NK-92 (cell line): Measurements from ENCODE around the gene DHX57.

Experiments
- DNase-seq: peaks from one replicate; lab custom pipeline; 2025; ENCODE audit not compliant: unreplicated experiment; lab: John Stamatoyannopoulos, UW

DHX57 gene, protein sequence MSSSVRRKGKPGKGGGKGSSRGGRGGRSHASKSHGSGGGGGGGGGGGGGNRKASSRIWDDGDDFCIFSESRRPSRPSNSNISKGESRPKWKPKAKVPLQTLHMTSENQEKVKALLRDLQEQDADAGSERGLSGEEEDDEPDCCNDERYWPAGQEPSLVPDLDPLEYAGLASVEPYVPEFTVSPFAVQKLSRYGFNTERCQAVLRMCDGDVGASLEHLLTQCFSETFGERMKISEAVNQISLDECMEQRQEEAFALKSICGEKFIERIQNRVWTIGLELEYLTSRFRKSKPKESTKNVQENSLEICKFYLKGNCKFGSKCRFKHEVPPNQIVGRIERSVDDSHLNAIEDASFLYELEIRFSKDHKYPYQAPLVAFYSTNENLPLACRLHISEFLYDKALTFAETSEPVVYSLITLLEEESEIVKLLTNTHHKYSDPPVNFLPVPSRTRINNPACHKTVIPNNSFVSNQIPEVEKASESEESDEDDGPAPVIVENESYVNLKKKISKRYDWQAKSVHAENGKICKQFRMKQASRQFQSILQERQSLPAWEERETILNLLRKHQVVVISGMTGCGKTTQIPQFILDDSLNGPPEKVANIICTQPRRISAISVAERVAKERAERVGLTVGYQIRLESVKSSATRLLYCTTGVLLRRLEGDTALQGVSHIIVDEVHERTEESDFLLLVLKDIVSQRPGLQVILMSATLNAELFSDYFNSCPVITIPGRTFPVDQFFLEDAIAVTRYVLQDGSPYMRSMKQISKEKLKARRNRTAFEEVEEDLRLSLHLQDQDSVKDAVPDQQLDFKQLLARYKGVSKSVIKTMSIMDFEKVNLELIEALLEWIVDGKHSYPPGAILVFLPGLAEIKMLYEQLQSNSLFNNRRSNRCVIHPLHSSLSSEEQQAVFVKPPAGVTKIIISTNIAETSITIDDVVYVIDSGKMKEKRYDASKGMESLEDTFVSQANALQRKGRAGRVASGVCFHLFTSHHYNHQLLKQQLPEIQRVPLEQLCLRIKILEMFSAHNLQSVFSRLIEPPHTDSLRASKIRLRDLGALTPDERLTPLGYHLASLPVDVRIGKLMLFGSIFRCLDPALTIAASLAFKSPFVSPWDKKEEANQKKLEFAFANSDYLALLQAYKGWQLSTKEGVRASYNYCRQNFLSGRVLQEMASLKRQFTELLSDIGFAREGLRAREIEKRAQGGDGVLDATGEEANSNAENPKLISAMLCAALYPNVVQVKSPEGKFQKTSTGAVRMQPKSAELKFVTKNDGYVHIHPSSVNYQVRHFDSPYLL (N-terminal part only)

DNA sequence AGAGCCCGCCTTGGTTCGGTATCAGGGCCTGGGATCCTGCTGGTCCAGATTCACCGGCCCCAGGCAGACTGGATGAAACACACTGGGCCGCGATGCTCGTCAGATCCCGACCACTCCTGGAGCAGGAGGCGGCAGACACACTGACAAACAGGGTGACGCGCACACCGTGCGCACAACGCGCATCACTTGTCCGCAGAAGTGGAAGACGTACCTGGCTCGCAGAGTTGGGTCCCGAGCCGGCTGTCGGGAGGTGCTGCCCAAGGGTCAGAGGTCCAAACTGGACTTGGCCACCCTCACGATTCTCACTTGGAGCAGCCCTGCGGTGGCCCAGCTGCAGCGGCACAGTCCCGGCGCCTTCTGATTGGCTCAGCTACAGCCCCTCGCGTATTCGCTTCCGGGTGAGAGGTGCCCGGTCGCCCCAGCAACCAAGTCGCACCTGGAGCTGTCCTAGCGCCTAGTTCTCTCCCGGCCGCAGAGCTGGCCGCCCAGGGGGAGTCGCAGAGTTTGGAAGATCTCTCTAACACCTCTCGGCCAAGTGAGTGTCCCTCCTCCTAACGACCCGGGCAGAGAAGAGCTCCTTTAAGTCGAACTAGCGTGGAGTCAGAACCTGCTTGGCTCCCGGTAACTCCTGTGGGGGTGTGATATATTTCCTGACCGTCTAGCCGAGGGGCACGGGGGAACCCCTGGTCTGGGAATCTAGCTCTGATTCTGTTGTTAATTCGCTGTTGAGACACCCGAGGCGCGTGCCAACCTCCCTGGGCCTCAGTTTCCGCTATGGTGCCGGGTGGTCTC is at the start of gene DHX57, which contains the start of gene MORN2:
DHX57 (minus strand) TSS at position 359 of the 792 bp plus-strand sequence. CDS start 7,529 bp downstream, outside the sequence.
MORN2 (plus strand) TSS at position 401 of the 792 bp plus-strand sequence.
- DNase-seq = no peak

DNA sequence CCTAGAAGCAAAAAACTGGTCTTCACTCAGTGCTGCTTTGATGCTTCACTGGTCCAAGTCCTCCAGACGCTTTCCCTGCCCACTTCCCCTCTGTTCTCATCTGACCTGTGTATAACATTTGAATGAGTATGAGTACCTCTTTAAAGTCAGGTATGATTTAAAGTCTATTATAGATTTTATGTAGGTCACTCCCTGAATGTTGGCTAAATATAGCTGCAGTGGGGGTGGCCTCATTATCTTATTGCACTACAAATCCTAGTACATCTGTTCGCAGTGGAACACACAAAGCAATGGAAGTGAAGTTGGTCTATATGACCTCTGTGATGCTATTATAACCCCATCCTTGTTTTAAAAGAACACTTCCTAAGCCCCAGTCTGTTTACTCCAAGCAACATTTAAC is 47.2 kb upstream of the DHX57 start:
- no peak for DNase-seq

DNA sequence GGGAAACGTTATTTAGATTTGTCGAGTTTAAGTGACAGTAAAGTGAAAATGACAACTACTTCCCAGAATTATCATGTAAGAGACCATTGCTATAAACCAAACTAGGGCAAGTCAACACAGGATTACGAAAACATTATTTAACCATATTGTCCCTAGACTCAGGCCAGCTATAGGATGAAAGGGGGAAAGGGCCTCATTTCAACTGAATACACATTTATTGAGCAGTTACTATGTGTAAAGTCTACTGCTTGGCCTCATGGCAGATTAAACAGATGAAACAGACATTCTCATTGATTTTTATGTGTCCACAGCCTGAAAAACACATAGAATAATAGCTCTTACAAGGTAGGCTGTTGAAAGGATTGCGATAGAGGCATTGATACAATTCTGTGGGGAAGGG is 46.7 kb upstream of the DHX57 start:
- DNase-seq = no peak

DNA sequence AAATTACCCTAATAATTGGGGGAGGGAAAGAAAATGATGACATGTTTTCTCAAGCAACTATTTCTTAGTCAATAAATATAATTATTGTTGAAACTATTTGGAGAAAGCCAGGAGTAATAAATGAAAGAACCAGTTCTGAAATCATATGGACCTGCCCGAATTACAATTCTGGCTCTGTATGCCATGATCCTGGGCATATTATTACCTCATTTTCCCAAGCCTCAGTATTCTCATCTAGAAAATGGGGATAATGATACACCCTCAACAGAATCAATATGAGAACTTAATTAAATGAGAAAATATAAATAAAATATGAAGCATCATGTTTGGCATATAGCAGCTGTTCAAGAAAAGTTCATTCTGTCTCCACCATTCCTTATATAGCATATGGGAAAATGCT is 36.9 kb upstream of the DHX57 start:
- no peak for DNase-seq

DNA sequence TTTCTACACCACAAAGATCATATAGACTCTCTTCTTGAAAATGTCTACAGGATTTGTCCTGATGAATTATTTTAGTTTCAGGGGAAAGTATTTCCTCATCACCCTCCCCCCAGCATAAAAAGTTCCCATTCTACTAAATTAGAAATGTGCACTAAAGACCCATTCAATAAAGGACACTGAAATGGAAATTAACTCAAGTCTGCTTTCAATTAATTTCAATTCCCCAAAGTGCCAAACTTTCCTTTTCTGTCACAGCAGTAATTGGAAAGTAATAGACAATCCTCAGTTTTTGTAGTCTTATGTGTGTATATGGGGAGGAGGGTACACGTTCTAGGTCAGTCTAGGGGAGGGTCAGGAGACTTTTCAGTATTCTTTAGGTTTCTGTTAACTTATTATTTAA is 35.5 kb upstream of the DHX57 start:
- no peak for DNase-seq

DNA sequence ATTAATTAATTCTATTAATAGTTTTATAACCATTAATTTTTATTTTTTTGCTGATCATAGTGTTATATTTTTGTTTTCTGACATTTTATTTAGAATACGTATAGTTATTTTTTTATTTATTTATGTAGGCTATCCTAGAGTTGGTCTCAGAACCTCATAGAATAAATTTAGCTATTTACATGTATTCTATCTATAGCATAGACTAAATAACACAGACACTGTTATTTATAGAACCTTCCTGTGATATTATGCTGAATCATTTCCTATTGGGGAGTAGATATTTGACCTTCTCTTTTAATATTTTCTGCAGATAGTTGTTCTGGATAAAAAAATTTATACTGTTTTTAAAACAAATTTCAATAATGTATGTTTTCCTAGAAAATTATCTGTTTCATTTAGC is 34.1 kb upstream of the DHX57 start:
- DNase-seq = no peak

DNA sequence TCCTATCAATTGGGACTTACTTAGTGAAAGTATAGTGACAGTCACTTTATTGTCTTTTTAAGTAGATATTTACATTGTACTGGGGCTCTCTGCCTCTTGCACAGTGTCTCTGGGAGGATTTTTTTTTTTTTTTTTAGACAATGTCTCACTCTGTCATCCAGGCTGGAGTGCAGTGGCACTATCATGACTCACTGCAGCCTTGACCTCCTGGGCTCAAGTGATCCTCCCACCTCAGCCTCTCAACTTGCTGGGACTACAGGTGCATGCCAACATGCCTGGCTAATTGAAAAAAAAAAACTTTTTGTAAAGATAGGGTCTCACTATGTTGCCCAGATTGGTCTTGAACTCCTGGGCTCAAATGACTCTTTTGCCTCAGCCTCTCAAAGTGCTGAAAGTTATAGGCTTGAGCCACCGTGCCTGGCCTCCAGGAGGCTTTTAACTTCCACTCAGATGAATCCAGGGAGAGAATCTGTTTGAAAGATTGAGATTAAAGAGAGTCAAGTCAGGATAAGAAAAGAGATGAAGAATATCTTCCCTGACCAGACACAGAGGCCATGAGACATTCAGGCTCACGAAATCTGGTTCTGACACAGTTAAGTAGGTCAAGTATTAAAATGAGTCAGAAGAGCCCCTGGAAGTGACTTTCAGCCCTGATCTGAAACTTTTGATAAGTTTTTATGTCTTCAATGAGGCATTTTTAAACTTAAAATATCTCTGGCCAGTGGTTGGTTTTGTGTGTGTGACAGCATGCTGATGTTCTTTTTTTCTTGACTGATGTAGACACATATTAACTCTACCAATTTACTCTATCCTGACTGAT is 32.2 kb upstream of the DHX57 start:
- DNase-seq = no peak

DNA sequence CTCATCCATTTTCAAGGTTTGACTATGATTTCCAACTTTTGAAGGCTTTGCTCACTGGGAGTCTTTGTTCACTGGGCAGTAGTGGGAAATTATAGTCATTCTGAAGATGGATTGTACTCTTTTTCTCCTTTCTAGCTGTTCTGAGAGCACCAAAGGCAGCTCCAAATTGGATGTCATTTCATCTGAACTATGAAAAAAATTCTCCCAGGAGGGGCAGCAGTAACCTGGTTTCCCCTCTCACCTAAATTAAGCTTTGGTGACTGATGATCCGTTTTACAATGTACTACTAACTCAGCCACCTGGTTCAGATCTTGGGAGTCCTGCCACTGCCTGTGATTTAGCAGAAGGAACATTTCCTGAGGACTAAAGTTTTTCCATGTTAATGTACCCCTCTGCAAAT is 31.5 kb upstream of the DHX57 start:
- DNase-seq = no peak

DNA sequence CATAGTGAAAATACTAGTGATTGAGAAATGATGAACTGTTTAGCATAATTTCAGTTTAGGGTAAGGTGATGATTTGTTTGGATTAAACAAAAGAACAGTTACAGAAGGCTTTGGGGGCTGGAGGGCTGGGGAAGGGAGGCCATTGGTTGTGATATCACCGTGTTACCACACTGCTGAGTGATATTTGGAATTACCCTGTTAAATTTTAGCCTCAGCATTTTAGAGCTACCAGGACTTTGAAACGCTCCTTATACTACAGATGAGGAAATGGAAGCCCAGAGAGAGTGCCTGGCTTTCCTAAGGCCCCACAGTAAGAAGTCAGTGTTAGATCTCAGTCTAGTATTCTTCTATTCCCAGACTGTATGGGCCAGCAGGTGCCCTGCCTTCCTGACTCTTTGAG is 29.5 kb upstream of the DHX57 start:
- no peak for DNase-seq

DNA sequence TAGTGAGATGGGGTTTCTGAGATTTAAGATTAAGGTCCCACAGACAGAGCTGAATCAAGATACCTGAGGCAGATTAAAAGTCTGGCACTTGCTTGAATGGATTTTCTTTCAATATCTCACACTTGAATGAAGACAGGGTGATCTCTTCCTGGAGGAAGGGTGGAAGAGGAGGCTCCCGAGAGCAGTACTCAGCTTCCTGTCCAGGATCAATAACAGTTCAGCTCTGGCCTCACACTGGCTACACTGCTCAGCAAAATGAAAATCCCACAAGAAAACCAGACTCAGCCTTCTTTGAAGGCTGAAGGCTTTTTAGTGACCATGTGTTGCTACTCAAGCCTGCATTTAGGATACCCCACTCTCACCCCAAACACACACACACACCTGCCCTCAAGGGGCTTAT is 25.0 kb upstream of the DHX57 start:
- DNase-seq = no peak

DNA sequence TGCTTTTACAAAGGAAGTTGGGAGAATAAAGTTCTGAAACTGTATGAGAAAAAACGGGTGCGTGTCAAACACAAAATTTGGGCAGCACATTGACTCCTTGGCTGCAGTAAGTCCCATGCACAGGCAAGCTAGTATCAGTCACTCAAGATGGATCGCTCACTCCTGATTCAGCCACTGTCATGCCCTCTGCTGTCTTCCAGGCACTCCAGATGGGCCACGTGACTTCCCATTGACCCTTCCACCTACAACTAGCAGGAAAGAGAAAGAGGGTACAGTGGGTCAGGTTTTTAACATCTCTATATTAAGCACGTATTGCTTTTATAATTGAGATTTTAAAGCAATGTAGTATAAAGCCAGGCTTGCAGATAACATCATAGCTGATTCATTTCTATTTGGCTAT is 22.5 kb upstream of the DHX57 start:
- DNase-seq = no peak

DNA sequence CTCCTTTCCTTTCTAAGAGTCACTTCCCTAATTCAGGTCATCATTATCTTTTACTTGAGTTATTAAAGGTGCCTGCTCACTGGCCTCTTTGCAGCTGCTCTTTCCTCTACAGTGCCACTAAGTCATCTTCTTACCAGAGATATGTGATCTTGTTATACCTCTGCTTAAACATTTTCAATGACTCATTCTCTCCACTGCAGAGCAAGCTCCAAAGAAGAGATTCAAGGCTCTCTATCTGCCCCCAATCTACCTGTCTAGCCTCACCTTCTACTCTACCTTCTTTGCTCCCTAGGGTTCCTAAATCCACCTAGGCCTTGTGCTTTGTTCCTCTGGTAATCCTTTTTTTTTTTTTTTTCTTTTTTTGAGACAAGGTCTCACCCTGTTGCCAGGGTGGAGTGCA is 17.1 kb upstream of the DHX57 start:
- DNase-seq = no peak

DNA sequence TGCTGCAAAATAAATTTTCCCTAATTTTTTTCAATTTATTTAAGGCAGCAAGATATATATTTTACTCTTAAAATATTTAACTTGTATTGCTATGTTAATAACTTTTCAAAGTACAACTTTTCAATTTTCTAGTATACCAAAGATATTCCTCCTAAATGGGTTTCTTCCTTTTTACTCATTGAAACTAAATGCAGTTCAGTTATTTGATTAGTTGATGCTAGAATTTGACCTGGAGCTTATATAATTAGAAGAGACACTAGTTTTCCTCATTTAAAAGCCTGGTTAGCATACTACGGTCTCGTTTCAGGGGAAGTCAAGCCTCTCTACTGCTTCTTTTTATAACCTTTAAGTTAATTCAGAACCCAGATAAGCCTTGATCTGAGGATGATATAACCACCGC is 13.8 kb upstream of the DHX57 start, which contains the start of gene ARHGEF33:
ARHGEF33 (plus strand) TSS at position 301 of the 400 bp plus-strand sequence. CDS start 29,573 bp downstream, outside the sequence.
- DNase-seq = no peak

DNA sequence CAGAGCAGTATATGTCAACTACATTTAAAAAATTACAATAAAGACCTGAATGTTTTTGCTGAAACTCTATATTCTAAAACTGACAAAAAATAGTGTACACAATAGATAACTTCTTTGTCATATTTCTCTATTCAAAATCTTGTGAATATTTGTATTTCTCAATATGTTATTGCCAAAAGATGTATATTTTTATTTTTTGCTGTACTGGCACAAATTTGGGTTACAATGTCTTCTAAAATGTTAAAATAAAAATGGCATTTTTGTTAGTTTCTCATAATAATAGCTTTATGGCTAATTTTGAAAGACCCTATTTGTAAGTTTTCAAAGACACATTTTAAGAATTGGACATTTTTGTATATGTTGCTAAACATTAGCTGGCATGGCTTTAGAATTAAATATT is 13.3 kb upstream of the DHX57 start:
- DNase-seq = no peak

DNA sequence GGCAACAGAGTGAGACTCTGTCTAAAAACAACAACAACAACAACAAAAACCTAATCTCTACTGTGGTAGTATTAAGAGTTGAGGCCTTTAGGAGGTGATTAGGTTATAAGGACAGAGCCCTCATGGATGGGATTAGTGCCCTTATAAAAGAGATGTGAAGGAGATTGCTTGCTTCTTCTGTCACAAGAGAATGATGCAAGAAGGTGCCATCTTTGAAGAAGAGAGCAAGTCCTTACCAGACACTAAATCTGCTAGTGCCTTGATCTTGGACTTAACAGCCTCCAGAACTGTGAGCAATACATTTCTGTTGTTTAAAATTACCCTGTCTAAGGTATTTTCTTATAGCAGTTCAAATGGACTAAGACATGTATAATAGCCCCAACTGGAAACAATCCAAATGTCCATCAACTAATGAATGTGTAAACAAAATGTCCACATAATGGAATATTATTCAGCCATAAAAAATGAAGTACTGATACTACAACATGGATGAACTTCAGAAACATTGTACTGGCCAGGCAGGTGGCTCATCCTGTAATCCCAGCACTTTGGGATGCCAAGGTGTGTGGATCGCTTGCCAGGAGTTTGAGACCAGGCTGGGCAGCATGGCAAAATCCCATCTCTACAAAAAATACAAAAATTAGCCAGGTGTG is 12.3 kb upstream of the DHX57 start:
- no peak for DNase-seq

DNA sequence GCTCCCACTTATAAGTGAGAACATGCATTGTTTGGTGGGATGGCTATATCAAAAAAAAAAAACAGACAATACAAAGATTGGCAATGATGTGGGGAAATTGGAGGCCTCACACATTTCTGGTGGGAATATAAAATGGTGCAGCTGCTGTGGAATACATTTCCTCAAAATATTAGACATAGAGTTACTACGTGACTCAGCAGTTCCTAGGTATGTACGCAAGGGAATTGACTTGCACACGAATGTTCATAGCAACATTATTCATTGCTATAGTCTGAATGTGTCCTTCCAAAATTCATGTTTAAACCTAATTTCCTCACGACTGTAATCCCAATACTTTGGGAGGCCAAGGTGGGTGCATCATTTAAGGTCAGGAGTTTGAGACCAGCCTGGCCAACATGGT is 11.6 kb upstream of the DHX57 start:
- no peak for DNase-seq

DNA sequence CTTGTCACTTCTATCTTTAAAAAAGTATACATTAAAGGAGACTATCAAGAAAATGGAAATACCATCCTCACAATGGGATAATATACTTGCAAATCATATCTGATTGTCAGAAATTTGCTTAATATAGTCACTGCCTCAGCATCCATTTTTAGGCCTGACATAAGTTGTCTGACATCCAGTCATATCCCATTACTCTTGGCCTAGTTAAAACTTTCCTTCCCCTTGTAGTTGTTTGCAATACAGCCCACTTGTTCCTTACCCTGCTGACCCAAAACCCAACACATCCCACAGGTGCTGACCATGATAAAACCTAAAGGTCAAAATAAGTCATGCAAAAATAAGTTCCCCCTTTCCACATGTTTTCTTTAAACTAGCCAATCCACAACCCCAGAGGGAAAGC is 10.3 kb upstream of the DHX57 start:
- no peak for DNase-seq

DNA sequence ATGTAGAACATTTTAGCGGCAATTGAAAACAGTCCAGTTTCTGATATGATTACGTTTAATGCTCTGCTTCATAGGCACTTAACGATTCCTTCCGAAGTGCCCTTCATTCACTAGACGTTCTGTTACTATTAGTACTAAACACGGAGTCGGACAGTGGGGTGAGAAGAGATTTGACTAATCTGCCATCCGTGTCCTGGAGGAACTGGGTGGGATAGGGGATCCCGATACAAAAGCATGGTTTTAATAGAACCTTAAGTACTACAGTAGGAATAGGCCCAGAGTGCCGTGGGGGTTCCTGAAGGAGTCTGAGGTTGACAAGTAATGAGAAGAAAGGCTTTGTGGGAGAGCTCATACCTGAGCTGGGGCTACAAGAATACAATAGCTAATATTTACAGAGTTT is 673 bp upstream of the DHX57 start:
- no peak for DNase-seq

DNA sequence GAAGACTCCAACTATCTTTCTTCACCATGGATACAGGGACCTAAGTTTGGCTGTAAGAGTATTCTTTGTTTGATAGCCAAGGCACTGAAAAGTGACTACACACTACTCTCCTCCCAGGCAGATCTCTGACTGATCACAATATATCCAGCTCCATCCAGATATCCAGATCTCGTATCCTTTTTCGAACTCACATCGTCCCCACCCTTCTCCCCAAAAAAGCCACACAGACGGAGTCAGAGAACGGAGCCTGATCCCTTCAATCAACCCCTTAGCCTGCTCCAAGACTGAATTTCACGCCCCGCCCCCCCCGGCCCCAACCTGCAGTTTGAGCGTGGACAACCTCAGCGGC is 533 bp downstream of the DHX57 start:
- no peak for DNase-seq
